Epithelial cell of prostate (primary cell): Measurements from ENCODE around the gene F2RL2.

Experiments used
- DNase-seq: peaks from one replicate; pipeline ENCODE4 v3.0.0-alpha.2; 2011; ENCODE audit warnings: low read depth, low spot score
- H3K27ac ChIP-seq: fragments of 450-650 bp; 2 replicates; pipeline ENCODE4 v1.5.1; 2017; ENCODE audit warnings: mild to moderate bottlenecking

The F2RL2 gene

DNA sequence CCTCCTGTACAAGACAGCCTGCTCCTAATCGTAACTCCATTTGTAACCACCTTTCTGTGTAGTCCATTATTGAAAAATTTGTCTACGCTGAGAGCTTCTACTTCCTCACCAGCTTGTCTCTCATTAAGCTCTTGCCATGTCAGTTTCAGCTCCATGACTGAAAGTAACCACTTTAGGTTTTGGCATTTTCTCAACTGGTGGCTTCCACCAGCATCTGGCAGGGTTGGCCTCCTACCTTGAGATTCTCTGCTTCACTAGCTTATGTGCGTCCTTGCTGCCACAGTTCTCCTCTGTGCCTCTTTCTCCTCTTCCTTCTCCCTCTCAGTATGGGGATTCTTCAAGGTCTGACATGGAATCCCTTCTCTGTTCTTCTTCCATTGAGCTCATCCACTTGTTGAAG is 31.8 kb downstream of the F2RL2 start:
- no peak overlapping the region for H3K27ac ChIP-seq
- no peak for DNase-seq

DNA sequence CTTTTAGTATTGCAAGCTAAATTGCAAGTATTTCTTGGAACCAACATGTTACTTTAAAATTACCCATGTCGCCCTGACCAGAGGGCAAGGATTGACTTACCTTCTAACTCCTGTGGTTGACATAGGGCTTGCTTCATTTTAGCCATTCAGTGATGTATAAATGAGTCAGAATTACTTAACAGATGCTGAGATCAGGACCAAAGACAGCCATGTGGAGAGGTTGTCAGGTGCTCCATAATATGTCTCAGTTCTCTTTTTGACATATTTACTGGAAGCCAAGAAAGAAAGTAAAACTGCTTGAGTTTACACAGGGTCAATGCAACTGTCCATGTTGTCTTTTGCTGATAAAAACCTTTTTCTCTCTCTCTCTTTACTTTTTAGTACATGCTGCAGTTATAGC is 33.2 kb downstream of the F2RL2 start:
- DNase-seq: no peak

DNA sequence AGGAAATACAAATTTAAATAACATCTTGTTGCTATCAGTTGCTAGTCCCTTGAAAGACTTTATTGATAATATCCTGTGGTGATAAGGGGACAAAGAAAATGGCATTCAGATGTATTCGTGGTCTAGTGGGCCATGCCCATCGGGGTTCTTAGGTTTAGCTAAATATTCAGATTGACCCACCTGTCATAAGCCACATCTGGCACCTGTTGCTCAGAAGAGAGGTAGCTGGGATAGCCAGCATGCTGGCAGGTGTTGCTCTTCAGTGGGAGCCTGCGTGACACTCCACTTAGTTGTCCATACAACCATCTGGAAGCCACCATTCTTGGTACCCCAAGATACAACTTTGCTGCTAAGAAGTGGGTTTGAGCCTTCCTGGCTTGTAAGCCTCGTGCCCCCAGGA is 36.7 kb downstream of the F2RL2 start:
- H3K27ac ChIP-seq: no peak overlapping the region
- no peak for DNase-seq

More for the DNA sequence above, 33.2 kb downstream of the F2RL2 start:
- H3K27ac ChIP-seq: no peak overlapping the region

DNA sequence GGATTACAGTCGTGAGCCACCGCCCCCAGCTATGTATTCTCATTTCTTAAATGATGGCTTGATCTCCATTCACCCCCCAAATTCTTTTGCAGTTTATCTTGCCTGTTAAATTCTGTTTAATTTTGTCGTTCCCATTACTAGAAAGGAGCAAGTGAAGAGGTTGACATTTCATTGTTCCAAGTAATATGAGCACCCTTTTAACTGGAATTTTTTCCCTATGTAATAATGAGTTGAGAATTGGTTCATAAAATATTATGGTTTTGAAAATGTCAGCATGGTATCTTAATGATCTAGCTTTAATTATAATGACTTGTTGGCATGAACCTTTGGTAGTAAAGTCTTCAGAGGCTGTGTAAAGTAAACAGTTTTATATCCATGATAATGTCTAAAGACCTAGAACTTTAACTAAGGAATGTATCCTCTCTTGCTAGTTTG is 37.4 kb downstream of the F2RL2 start:
- DNase-seq: no peak
- no peak overlapping the region for H3K27ac ChIP-seq

DNA sequence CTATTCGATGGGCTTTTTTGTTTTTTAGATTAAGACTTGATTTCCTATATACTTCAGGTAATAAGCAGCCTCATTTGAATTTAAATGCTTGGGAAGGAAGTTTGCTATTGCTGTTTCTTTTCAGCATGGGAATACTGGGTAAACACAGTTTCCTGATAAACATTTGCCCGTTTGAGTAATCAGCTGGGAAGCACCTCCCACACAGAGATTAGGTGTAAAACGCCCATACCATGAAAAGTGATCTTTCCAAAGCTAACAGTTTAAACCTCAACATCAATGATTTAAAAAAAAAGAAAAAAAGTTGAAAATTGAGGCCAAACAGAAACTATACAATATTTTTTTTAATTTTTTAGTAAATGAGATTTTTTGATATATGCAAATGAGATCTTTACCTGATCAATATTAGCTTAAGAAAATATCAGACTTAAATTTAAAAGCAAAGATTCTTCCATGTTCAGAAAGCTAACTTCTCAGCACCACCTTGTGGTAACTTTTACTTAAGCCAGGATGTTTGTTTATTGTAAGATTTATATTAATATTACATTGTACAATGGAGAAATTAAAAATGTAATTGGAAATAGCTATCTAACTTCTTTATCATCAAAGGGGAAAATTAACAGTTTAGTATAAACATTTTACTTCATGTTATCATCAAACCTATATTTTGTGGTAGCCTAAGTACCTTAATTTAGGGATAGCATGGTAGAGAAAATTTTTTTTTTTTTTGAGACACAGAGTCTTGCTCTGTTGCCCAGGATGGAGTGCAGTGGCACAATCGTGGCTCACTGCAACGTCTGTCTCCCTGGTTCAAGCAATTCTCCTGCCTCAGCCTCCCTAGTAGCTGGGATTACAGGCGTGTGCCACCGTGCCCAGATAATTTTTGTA is 39.8 kb downstream of the F2RL2 start:
- no peak for DNase-seq
- H3K27ac ChIP-seq: no peak overlapping the region

DNA sequence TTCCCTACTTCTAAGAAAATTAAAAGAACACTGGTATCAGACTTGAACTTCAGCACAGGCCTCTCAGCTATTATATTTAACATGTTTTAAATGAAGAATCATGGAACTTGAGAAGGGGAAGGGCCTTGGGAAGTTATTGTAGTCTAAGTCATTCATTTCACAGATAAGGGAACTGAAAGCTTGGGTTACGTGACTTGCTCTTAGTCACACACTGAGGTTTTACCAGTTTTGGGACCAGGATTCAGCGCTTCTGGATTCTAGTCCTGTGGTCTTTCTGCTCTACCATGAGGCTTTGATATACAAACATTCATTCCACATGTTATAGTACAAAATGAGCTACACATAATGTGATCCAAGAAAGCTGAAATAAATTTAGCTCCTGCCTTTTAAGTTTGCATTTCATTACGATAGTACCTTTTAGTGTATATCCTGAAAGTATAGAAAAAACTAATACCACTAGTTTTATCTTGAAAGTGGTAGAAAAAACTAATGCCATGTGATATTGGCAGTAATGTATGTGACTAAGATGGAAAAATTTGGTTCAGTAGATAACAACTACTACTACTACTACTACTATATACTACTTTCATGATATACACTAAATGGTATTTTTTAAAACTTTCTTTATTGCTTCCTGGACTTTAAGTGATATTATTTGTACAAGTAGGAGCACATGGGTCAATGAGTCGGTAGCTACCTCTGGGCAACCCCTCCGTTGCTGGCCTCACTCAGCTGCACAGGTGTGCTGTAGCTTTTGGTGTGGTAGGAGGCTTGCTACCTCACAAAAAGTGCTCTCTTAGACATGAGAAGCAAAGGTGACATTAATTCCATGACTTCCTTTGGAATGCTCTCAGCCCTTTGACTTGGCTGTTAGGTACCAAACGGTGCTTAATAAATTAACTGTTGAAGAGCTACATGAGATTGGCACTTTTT is 40.7 kb downstream of the F2RL2 start:
- no peak overlapping the region for H3K27ac ChIP-seq
- no peak for DNase-seq

DNA sequence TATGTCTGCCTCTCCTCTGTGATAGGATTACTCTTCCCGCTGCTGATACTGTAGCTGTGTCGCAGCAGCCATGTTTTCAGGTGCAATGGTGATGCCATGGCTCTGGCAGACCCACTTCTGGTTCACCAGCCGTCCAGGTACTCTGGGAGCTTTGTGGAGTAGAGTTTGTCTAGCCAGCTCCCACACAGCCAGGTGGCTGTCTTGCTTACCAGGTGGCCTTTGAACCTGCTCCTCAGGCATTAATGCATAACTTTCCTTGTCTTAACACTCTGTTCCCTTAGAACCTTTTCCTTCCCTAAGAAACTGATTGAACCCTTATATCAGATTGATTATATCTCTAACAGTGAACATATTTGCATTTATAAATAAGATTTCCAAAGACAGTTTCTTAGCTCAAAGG is 42.2 kb downstream of the F2RL2 start:
- no peak for DNase-seq
- H3K27ac ChIP-seq: no peak overlapping the region

DNA sequence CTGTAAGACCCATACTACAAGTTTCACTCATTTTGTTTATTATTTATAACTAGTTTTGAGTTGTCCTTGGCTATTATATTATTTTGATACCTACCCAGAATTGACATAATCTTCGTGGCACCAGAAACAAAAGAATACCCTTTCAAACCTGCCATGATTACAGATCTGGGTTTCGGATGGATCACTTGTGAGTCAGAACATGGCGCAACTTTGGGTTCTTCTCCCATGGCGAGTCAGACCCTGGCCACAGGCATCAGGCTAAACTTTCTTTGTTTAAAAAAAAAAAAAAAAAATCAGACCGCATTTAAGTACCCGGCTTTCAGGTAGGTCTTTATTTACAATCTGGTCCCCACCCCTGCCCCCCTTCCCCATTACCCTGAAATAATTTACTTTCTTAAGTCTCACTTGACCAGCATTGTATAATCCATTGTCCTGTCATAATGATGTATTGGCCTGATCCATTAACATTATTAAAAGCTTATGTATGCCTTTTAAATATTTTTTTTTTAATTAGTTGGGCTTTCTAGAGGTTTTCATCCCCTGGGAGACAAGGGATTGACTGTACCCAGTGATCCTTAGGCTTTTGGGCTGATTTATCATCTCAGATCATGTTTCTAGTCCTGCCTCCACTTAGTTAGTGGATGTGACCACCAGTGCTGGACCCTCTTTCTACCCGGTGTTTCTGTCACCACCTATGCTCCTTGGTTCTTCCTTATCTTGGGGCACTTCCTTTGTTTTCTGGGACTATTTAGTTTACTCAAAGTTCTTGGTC is 43.9 kb downstream of the F2RL2 start:
- peak; percentile 72 for DNase-seq

DNA sequence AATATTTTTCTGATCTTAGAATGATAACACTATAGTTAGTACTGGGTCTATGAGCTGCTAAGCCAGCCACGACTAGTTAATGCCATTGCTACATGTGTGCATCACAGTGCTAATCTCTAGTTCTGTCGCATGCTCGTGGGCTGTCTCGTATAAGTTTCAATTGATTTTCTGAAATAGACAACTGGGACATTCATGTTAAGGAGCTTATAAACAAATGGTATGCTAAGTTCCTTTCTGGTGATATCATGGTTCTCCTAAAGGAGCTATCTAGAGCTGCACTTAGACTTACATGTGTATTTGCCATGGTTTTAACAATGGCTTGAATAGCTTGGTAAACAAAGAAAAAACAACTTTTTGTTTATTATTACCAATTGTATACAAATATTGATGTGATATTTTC is 46.2 kb downstream of the F2RL2 start:
- no peak for DNase-seq
- H3K27ac ChIP-seq: no peak overlapping the region

More for the DNA sequence above, 43.9 kb downstream of the F2RL2 start:
- no peak overlapping the region for H3K27ac ChIP-seq

DNA sequence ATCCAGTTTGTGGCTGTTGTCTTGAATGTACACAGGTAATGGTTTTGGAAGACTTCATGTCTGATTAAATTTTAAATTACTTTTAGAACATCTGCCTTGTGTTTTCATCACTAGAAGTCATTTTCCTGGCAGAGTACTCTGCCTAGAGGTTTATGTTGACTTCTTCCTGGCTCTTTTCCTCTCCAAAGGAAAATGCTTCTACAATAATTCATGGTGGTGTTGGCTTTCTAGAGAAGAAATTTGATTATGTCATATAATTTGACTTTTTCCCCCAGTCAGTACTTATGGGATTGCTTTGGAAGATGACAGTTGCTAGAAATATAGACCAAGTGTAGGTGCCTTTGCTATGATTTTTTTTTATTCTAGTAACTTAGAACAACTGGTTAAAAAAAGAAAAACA is 46.8 kb downstream of the F2RL2 start:
- H3K27ac ChIP-seq: no peak overlapping the region
- DNase-seq: no peak

DNA sequence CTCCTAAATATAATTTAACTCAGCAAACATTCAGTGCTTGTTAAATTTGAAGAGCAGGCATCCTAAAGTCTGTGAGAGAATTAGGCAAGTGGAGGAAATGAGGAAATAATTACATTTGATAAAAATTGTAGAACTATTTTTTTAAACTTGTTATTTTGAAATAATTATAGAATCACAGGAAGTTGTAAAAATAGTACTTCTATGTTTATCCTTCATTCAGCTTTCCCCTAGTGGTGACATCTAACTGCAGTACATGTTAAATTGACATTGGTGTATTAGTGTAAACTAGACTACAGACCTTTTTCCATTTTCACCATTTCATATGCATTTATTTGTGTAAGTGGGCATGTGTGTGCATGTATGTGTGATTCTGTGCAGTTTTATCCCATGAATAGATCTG is 51.6 kb downstream of the F2RL2 start:
- no peak for DNase-seq
- H3K27ac ChIP-seq: no peak overlapping the region

DNA sequence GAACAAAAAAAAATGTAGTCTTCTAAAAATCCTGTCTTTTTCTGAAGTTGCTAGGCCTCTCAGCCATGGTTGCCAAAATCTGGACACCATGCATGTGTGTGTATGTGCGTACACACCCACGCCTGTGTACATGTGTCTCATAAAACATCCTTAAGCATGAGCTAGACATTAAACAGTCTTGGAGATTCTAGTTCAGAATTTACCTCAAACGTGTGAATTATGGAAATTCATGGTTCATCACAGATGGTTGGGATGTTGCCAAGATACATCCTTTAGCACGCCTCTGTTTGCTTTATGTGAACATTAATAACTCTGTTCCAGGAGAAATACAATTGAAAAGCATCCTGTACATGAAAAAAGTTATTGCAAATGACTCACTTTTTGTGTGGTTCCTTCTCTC is 53.0 kb downstream of the F2RL2 start:
- no peak overlapping the region for H3K27ac ChIP-seq
- no peak for DNase-seq
